Stromal cell of bone marrow (primary cell): ENCODE data around the gene YPEL2.

Source experiments
- DNase-seq: peaks from one replicate; pipeline ENCODE4 v3.0.0-alpha.2; 2012; ENCODE audit warnings: low read depth

Gene YPEL2

DNA sequence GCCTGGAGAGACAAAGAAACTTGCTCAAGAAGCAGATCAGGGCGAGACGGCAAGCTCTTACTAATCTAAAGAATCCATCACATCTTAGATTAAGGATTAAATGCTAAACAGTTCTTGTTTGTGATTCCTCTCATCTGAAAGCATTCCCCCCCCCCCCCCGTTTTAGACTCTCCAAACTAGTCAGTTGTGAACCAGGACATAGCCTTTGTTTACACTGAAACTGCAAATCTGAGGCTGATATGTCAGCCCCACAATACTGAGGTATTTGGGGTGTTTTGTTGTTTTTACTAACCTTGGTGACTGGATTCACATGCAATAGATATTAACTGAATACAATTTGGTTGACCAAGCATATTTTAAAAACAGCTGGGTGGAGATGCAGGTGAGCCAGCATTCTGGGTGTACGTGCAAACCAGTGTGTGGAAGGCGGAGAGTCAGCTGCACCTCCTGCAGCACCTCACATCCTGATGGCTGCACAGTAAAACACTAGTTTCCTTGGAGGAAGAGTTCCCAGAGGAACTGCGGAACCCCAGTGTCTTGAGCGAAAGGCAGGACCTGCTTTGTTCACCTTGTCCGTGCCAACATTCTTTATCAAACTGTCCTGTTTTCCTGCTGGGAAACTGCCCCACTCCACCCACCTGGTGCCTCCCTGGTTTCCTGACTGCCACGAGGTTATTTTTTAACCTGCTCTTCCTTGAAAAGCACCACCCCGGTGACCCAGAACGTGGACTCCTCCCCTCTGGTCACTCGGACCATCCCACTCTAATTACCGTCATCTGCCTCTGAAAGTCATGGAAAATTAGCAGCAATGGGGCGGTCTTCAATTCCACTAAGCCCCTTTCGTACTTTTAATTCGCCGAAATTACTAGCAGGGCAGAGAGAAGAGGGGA lies 1.2 kb upstream of the YPEL2 start:
- no peak for DNase-seq

DNA sequence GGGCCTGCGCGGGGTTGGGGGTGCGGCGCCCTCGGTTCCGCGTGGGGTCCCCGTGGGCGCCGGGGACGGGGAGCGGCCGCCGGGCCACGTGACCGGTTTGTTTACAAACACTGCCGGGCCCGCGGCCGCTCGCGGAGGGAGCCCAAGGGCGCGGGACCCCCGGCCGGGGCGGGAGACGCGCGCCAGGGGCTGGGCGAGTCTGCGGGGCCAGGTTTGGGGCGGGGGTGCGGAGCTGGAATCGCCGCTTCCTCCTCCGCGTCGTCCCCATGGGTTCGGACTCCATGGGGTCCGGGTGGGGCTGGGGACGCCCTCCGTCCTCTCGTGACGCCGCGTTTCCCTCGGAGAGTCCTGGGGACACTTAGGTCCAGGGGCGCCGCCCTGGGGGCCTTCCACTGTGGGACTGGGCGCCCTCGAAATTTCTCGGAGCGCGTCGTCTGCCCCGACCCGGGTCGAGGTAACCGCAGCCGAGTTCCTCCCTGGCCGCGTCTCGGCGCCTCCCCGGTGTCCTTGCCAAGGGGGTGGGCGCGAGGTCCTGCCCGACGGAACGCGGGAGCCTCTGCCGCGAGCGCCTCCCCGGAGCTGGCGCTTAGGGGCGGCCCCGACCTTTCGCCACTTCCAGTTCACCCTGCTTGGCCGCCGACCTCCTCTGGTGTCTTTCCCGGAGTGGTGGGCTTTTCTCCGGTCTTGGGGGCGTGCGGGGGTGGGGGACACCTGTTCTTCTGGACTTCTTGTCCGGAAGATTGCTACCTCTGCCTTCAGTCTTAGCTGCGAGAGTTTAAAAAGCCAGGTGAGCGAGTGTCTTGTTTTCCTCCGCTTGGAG lies 684 bp downstream of the YPEL2 start:
- DNase-seq = no peak

DNA sequence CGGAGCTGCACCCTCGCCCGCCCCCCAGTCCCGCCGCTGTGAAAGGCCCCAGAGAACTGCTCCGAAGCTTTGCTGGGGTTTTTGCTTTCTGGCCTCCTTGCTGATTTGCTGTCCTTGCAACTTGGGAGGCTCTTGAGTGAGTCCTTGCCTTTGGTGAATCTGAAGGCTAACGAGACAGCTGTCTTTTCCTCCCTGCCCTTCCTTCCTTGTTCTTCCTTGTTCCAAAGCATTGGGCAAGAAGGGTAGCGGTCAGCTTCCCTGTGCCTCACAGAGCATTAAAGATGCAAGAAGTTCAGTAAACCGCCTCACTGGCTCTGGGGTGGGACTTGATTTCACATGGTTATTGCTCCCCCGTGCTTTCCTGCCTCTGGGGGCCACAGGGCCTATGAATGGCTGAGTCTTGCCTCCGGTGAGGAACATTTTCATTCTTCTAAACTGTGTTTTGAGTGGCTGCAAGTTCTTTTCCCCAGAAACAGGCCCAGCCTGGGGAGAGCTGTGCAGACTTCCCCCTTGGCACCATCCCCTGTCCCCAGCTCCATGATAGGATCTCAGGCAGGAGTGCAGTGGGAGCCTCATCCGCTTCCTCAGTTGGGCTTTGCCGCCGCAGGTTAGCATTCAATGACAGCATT lies 1.4 kb downstream of the YPEL2 start:
- no peak for DNase-seq

DNA sequence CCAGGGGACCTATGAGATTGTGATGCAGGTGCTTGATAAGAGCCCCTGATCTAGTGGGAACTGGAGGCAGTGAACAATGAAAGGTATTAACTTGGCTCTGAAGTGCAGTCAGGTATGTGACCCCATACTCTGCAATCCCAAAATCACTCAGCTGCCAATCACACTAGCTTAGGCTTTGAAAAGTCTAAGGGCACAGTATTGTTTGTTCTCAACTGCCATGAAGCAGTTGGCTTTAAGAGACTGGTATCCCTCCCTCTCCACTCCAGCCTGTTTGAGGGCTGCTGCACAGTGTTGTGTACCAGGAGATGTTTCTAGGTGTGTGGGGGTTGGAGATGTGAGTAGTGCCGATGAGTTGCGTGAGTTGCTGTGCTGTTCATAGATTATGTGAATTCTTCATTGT lies 2.4 kb downstream of the YPEL2 start:
- no peak for DNase-seq

DNA sequence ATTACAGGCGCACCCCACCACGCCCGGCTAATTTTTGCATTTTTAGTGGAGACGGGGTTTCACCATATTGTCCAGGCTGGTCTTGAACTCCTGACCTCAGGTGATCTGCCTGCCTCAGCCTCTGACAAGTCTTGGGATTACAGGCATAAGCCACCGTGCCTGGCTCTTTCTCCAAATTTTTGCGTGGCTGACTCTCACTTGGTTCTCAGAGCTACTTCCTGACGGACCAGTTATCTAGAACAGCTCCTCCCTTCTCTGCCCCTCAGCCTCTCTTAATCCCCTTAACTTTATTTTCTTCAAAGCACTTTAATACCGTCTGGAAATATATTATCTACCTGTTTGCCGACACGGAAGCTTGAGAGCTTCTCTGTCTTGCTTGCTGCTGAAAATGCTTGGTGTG lies 4.2 kb downstream of the YPEL2 start:
- DNase-seq = no peak

DNA sequence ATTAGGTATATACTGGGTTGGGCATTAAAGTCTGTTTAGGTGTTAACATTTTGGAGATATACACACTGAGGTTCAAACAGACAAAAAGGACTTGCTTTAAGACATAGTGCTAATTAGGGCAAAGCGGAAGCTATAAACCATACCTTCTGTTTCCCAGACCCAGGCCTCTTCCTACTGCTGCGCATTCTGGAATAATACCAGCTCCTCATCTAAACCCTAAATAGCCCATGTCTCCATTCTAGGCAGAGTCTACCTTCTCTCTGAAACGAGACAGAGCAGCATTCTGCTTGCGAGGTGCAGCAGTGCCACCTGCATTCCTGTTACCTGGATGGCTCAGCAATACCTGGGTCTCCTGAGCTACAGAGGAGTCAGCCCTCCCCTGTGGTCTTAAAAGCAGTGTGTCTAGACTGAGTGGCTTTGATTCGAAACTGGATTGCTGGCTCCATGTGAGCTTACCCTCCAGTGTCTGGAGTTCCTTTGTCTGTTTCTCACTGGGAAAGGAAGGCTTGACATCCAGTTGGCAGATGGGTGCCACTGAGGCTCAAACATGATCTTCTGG lies 6.4 kb downstream of the YPEL2 start:
- no peak for DNase-seq

DNA sequence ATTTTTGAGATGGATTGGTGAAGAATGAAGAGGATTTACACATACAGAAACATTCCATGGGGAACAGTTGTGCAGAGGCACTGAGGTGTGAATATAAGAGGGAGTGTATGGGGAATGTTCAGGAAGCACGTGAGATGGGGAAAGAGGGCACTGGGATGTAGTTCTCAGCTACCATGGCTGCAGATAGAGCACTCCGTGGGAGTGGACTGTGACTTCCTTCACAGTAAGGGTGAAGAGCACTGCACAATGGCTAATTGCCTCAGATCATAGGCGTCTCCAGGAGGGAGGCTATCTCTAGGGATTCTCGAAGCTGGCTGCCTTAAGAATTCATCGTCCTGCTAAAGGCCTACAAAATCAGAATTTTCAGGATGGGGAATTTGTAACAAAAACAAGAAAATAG lies 7.0 kb downstream of the YPEL2 start:
- DNase-seq = no peak

DNA sequence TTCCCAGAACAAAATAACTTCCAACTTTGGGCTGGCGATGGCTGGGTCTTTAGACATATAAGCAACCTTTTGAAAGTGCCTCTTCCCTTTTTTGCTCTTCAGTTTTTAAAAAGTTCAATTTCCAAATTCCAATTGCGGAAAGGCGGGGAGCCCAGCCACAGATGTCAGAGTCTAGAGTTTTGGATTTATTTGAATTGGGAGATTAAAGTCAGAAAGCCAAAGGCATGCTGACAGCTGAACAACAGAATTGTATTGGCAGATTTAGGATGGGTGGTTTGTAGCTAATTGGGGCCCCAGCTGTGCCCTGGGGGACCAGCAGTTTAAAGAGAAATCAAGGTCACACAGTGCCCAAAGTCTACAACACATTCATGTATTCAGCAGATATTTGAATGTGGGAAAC lies 10.5 kb downstream of the YPEL2 start:
- no peak for DNase-seq

DNA sequence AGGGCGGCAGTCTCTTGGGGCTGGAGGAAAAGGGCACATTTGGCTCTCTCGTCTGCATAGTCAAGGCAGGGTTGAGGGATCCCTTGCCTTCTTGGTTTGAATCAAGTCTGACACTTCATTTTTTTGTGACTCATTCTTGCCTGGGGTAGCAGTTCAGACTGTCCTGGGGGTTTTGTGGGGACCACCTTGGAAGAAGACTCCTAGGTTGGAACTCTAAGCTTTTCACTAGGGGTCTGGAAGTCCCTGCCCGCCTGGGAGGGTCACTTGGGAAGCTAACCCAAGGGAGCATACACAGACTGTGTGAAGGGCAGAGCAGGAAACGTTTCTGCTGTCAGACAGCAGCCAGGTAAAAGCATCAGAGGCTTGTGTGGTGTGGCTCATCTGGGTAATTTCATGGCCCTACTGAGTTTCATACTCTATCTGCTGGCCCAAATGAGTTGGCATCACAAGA lies 11.3 kb downstream of the YPEL2 start:
- DNase-seq = no peak

DNA sequence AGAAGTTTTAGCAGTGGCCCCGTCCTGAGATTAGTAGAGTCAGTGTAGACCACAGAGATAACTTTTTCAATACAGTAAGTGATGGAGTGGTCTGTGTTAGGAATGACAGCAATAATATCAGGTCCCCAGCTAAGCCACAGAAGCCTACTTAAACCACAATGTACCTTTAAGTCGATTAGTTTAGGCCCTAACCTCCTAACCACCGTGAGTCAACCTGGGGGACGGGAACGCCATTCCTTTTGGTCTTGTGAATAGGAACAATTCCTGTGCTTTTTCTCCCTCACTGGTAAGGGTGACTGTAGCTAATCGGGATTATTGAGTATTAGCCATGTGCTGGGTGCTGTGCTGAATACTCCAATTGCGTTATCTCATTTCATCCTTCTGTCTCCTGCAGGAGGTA lies 14.0 kb downstream of the YPEL2 start:
- no peak for DNase-seq

DNA sequence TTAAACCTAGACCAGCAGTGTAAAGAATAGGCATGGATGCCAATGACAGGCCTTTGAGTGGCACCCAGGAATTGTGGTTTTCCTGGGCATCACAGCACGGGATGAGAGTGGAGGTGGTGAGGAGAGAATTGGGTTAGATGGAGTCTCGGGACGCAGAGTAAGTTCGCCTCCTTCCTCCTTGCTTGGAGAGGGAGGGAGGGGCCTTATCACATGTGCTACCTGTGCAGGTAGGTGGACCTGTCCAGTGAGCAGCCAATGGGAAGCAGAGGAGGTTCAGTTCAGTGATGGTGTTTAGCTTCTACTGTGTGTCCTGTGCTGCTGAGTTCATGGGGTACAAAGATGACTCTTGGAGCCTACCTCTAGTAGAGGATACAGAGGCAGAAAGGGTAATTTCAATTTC lies 14.9 kb downstream of the YPEL2 start:
- no peak for DNase-seq

DNA sequence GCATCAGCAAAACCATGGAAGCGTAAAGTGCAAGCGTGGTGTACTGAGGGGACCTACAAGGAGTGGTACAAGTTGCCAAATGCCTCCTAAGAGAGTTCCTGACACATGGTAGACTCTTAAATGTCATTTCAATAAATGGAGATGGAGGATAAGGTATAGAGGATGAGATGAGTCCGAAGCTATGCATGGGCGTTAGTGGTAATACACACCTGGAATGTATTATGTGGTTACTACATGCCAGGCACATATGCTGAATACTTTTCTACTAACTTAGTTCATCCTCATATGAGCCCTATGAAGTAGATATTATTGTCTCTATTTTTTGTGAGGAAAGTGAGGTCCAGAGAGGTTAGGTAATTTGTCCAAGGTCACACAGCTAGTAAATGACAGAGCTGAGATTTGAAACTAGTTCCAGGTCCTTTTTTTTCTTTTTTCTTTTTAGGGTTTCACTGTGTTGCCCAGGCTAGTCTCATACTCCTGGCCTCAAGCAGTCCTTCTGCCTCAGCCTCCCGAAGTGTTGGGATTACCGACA lies 15.5 kb downstream of the YPEL2 start:
- DNase-seq = no peak

DNA sequence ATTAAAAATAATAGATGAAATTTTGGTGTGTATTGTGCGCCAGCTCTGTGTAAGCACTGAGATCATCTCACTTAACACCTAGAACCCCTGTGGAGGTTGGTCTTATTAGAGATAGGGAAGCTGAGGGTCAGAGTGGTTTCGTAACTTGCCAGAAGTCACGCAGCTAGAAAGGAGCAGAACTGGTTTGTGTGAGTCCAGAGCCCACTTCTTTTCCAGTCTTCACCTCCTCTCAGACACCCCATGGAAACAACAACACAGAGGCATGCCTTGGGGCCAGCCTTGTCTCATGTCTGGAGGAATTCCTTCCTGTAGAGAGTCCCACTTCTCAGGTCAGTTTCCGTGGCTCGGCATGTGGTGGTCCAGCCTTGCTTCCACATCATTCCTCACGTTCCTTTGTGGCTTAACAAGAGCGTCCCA lies 16.5 kb downstream of the YPEL2 start:
- no peak for DNase-seq

DNA sequence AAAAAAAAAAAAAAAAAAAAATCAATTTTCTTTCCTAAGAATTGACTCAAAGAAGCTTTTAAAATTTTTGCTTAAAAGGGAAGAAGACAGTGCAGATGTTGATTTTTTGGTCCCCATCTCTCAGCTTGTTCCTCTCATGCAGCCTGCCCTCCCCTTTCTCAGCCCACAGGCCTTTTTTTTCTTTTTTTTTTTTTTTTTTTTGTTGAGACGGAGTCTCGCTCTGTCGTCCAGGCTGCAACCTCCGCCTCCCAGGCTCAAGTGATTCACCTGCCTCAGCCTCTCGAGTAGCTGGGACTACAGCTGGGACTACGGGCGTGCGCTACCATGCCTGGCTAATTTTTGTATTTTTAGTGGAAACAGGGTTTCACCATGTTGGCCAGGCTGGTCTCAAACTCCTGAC lies 17.7 kb downstream of the YPEL2 start:
- no peak for DNase-seq

DNA sequence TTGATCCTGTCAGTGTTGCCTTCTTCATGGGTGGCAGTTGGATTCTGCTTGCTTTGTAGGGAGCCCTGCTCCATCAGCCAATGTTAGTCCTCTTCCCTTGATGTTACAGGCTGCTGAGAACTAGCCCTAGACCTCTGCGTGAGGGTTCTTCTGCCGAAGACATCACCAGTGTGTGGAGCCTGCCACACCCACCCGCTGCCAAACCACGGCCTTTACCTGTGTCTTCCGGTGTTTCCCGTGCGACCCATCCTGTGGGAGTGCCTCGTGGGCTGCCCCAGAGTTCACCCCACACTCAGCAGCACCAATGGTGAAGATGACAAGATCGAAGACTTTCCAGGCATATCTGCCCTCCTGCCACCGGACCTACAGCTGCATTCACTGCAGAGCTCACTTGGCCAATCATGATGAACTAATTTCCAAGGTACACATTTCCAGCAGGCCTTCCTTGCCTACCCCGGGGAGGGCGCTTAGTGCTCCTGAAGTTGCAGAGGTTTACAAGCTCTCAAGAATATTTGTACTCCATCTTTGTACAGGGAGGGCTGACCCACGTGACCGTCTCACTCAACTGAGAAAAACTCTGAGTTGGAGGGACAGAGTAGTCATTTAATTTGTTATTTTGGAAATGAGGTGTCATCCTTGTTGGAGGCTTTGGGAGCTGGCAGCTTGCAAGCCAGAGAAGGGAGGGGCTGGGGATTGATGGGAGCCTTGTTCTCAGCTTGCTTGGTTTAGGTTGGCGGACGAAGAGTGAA lies 21.8 kb downstream of the YPEL2 start:
- DNase-seq = no peak

DNA sequence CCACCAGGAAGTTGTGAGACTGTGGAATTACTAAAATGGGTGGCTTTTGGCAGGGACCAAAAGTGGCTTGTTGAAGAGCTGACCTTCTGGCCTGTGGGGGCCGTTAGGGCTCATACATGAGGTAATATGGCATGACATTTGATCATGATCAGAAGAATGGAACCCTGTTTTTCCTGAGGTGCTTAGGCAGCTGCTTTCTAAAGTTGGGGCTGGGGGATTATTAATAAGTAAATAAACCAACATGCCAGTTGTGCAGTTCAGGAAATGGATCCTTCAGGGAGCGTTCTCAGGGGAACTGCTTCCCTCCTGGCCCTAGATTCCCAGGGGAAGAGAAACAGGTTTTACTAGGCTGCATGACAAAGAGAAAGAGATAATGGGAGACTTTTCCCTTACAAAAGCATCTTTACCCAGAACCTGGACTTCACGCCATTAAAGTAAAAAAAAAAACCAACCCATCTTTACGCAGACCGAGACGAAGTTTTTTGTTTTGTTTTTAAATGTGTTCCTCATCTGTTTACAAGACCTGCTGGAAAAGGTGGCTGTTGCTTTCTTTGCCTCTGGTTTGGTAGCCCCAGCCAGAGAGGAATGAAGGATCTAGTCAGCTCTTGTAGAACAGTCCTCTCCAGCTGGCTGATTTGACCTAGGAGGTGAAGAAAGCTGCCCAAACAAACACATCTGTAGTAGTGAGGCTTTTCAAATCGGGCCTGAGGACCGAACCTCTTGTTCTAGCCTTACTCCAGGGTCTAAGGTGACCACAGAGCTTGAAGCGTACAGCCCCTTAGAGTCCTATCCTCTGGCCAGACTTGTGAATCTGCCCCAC lies 22.7 kb downstream of the YPEL2 start:
- no peak for DNase-seq

DNA sequence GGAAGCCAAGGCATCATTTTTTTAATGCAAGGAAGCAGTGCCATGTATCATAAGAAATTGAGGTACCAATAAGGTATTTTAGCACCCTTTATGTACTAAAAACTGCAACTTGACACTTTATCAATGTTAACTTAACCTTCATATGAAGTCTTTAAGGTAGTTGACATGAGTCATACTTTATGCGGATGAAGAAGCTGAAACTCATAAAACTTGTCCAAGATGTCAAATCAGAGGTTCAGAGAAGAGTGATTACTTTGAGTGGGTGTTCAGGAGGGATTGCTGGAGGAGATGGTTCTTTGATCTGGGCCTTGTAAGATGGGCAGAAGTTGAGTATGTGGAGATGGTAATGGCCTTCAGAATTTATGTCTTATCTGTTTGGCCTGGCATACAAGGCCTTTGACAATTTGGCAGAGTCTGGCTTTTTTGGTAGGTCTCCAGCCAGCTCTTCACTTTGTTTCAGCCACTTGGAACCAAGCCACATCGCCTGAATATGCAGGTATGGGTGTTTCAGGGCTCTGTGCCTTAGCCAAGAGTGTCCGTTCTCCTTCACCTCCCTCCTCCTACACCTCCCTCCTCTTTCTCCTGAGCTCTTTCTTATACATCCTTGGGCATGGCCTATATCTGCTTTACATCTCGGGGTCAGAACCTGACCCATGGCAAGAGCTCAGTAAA lies 23.7 kb downstream of the YPEL2 start:
- DNase-seq = no peak

DNA sequence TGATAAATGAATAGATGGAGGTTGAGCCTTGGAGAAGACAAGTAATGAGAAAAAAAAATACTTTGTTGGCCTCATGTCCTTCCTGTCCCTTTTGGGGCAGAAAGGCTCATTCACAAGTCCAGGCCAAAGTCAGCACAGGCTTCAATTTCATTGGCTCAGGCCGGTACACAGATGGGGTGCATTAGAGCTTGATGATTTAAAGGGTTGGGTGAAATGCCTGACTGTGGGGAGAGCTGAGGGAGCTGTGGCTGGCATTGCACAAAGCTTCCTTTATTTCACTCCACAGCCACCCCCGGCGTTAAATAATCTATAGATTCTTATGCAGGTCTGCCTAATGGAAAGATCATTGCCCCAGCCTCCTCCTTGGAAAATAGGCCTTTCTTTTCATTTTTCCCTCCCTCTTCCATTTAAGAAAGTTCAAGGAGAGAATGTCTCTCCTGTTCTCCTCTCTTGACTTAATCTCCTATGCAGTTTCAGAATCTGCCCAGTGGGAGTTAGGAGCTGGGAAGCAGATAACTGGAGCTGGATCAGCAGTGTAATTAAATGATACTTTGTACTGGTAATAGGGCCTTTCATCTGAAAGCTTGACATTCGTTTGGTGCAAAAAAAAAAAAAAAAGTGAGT lies 24.4 kb downstream of the YPEL2 start:
- no peak for DNase-seq

DNA sequence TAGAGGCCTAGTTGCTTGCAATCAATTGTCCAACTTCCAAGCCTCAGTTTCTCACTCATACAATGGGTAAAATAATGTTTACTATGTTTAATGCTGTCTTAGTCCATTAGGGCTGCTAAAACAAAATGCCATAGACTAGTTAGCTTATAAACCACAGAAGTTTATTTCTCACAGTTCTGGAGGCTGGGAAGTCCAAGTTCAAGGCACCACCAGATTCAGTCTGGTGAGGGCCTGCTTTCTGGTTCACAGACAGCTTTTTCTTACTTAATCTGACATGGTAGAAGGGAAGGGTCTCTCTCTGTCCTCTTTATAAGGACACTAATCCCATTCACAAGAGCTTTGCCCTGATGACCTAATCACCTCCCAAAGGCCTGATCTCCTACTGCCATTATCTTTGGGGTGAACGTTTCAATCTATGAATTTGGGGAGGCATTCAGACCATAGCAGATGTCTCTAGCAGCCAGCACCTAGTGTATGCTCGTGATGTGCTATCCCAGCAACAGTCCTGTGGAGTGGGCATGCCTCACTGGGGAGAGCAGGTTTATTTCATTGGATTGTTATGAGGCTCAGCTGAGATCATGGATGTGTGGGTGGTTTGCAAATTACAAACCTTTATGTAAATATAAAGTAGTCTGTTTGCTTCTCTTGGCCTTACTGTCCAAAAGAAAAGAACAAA lies 25.2 kb downstream of the YPEL2 start:
- no peak for DNase-seq
